ENCODE data around the gene KRT26. TPM values are rescaled to one million over a fixed set of nuclear protein-coding genes. Genes with fewer than 3 reads are reported as not detected.
"Not testable (repeated sequence)": the region's sequence is repeated elsewhere in the genome, so short reads cannot be mapped to it uniquely, and the experiment has no call there.

KRT26 gene
- total RNA-seq, 2 donors from 2014 or later, result not detected

- not testable (repeated sequence) for H3K27ac Mint-ChIP-seq, H3K4me1 Mint-ChIP-seq
These were observed 23.3 kb downstream of the KRT26 start for GRCh38 chr17:40748666-40749065.

DNA sequence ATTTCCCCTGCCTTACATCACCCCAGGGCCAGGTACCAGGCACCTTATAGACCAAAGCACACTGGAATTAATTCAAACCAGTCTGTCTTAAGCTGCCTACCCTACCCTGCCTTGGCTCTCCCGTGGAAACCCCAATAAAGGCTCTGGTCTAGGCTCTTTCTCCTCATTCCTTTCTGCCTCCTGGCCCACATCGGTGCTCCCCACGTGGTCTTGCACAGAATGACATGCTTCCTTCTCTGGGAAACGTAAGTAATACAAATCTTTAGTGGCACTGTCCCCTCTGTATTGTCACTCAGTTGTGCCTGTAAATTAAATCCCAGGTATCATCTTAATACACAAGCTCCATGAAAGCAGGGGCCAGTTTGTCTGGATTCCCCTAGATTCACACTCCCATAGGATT is 33.4 kb downstream of the KRT26 start:
- no peak overlapping the region for H3K4me3 Mint-ChIP-seq
- H3K4me1 Mint-ChIP-seq, result no peaks in the 10 kb centered on the region

More at GRCh38 chr17:40748666-40749065, 23.3 kb downstream of the KRT26 start:
- not testable (repeated sequence) for H3K9me3 ChIP-seq (ENCODE audit: control insufficient read depth, low read length, poor library complexity, severe bottlenecking); DNase-seq; H3K36me3 Mint-ChIP-seq (ENCODE audit: low read depth); ATAC-seq; H3K4me3 Mint-ChIP-seq
- peaks cover 53% of the 10 kb centered on the region for H3K27me3 Mint-ChIP-seq

GRCh38 chr17:40735016-40735415 is 37.0 kb downstream of the KRT26 start:
- Mint-ChIP-seq H3K36me3 (ENCODE audit: low read depth) (peaks cover 3% of the 10 kb centered on the region), H3K27ac (no peak overlapping the region), H3K4me3 (no peak overlapping the region), H3K27me3 (peaks cover 53% of the 10 kb centered on the region), H3K4me1 (no peaks in the 10 kb centered on the region)
- ATAC-seq, result no peak
- H3K9me3 ChIP-seq (ENCODE audit: control insufficient read depth, low read length, poor library complexity, severe bottlenecking), result no peaks in the 10 kb centered on the region
- DNase-seq, result no peak

More for the DNA sequence above, 33.4 kb downstream of the KRT26 start:
- H3K9me3 ChIP-seq (ENCODE audit: control insufficient read depth, low read length, poor library complexity, severe bottlenecking), result no peaks in the 10 kb centered on the region
- Mint-ChIP-seq H3K36me3 (ENCODE audit: low read depth) (peaks cover 3% of the 10 kb centered on the region), H3K27me3 (peaks cover 51% of the 10 kb centered on the region), H3K27ac (no peak overlapping the region)
- no peak for ATAC-seq
- DNase-seq, result no peak

DNA sequence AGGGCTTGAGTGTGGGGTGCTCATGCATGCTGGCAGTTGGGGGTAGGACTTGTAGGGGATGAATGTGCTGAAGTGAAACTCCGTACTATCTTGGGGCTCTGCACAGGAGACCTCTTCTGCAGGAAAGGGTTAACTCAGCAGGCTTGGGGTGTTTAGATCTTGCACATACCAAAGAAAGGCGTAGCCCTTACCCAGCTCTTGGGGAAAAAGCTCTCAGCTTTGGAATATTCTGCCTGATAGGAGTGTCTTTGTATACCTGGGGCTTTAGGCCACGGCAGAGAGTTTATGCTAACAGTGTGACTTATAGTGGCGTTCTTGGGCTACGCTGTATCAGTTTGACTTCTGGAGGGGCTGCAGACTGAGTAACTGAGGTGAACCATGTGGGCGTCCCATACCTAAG is 38.0 kb downstream of the KRT26 start:
- H3K36me3 Mint-ChIP-seq (ENCODE audit: low read depth), result peaks cover 2% of the 10 kb centered on the region
- H3K27me3 Mint-ChIP-seq, result peaks cover 49% of the 10 kb centered on the region

GRCh38 chr17:40730970-40731369 is 41.0 kb downstream of the KRT26 start:
- ATAC-seq, result no peak
- no peak overlapping the region for H3K4me3 Mint-ChIP-seq
- peaks cover 32% of the 10 kb centered on the region for H3K27me3 Mint-ChIP-seq
- H3K27ac Mint-ChIP-seq, result no peak overlapping the region
- no peaks in the 10 kb centered on the region for H3K4me1 Mint-ChIP-seq
- no peak for DNase-seq
- H3K36me3 Mint-ChIP-seq (ENCODE audit: low read depth), result peaks cover 2% of the 10 kb centered on the region
- no peaks in the 10 kb centered on the region for H3K9me3 ChIP-seq (ENCODE audit: control insufficient read depth, low read length, poor library complexity, severe bottlenecking)

More for the DNA sequence above, 38.0 kb downstream of the KRT26 start:
- Mint-ChIP-seq H3K4me1 (no peaks in the 10 kb centered on the region), H3K4me3 (no peak overlapping the region), H3K27ac (no peak overlapping the region)
- no peak for ATAC-seq
- H3K9me3 ChIP-seq (ENCODE audit: control insufficient read depth, low read length, poor library complexity, severe bottlenecking), result no peaks in the 10 kb centered on the region
- DNase-seq, result no peak

DNA sequence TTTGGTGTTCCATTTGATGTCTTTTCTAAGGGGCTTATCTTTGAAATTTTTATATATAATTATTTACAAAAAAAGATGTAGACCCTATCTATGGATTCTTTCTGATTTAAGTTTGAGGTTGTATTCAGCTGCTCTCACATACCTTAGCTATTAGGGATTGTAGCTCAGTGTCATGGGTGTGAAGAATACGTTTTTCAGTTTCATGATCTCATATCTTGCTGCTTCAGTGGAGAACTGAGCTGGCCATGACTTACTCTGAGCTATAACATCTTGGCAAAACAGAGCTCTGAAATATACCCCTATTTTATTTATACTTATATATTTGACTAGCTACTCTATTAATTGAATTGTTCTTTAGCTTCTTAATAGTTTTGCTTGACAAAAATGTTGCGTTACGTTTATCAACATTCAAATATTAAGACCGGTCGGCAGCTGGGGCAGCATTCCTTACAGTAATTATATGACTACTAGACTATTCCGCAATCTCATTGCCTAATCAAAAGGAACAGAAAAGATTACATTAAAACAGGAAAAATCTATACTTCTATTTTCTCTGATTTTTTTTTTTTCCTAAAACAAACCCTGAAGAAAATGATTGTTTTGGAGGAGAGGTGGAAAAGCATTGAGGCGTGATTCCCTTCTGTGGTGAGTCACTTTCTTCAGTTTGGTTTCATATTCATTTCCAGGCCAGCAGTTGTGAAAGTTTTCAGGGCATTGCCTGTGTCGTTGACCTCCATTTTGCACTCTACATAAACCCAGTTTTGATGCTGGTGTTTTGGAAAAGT is 44.4 kb downstream of the KRT26 start:
- no peak overlapping the region for H3K27ac Mint-ChIP-seq
- no peaks in the 10 kb centered on the region for H3K4me1 Mint-ChIP-seq
- H3K4me3 Mint-ChIP-seq, result no peak overlapping the region
- ATAC-seq (no peak), DNase-seq (no peak)
- H3K36me3 Mint-ChIP-seq (ENCODE audit: low read depth), result peaks cover 6% of the 10 kb centered on the region
- peaks cover 31% of the 10 kb centered on the region for H3K27me3 Mint-ChIP-seq
- no peaks in the 10 kb centered on the region for H3K9me3 ChIP-seq (ENCODE audit: control insufficient read depth, low read length, poor library complexity, severe bottlenecking)

- peaks cover 6% of the 10 kb centered on the region for H3K36me3 Mint-ChIP-seq (ENCODE audit: low read depth)
- ATAC-seq (peak; percentile 41), DNase-seq (no peak)
- H3K27ac Mint-ChIP-seq, result no peak overlapping the region
- no peak overlapping the region for H3K4me3 Mint-ChIP-seq
- H3K27me3 Mint-ChIP-seq, result peaks cover 35% of the 10 kb centered on the region
- no peaks in the 10 kb centered on the region for H3K9me3 ChIP-seq (ENCODE audit: control insufficient read depth, low read length, poor library complexity, severe bottlenecking)
- H3K4me1 Mint-ChIP-seq, result no peaks in the 10 kb centered on the region
These were observed 45.1 kb downstream of the KRT26 start for GRCh38 chr17:40726919-40727318.

GRCh38 chr17:40724656-40725055 is 47.3 kb downstream of the KRT26 start:
- peaks cover 4% of the 10 kb centered on the region for H3K36me3 Mint-ChIP-seq (ENCODE audit: low read depth)
- DNase-seq (no peak), ATAC-seq (no peak)
- no peaks in the 10 kb centered on the region for H3K4me1 Mint-ChIP-seq
- H3K4me3 Mint-ChIP-seq, result no peak overlapping the region
- no peaks in the 10 kb centered on the region for H3K9me3 ChIP-seq (ENCODE audit: control insufficient read depth, low read length, poor library complexity, severe bottlenecking)
- no peak overlapping the region for H3K27ac Mint-ChIP-seq
- H3K27me3 Mint-ChIP-seq, result peaks cover 30% of the 10 kb centered on the region

- ATAC-seq, result no peak
- peaks cover 35% of the 10 kb centered on the region for H3K27me3 Mint-ChIP-seq
- no peak for DNase-seq
- H3K36me3 Mint-ChIP-seq (ENCODE audit: low read depth), result peaks cover 4% of the 10 kb centered on the region
- H3K27ac Mint-ChIP-seq, result no peak overlapping the region
- no peaks in the 10 kb centered on the region for H3K9me3 ChIP-seq (ENCODE audit: control insufficient read depth, low read length, poor library complexity, severe bottlenecking)
- H3K4me3 Mint-ChIP-seq, result no peak overlapping the region
- no peaks in the 10 kb centered on the region for H3K4me1 Mint-ChIP-seq
These were observed 49.8 kb downstream of the KRT26 start for GRCh38 chr17:40722241-40722640.

GRCh38 chr17:40720899-40721298 is 51.1 kb downstream of the KRT26 start:
- Mint-ChIP-seq H3K4me1 (no peaks in the 10 kb centered on the region), H3K27ac (no peak overlapping the region), H3K36me3 (ENCODE audit: low read depth) (peaks cover 4% of the 10 kb centered on the region), H3K27me3 (peaks cover 47% of the 10 kb centered on the region), H3K4me3 (no peak overlapping the region)
- H3K9me3 ChIP-seq (ENCODE audit: control insufficient read depth, low read length, poor library complexity, severe bottlenecking), result no peaks in the 10 kb centered on the region
- ATAC-seq, result no peak
- DNase-seq, result no peak

DNA sequence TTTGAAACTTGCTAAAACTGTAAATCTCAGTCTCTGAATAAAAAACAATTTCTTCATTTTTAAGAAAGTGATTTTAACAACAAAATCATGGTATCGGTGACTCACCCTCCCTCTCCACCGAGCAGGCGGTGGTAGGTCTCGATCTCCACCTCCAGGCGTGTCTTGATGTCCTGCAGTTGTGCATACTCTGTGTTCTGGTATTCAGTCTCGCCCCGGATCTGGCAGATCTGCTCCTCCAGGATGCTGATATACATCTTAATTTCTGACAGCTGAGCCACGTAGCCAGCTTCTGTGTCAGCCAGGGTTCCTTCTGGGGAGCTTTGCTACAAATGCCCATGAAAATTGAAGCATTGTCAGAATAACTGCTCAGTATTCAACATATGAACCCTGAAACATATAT is 53.1 kb downstream of the KRT26 start:
- no peaks in the 10 kb centered on the region for H3K9me3 ChIP-seq (ENCODE audit: control insufficient read depth, low read length, poor library complexity, severe bottlenecking)
- Mint-ChIP-seq H3K4me3 (no peak overlapping the region), H3K36me3 (ENCODE audit: low read depth) (peaks cover 4% of the 10 kb centered on the region), H3K27me3 (peaks cover 55% of the 10 kb centered on the region), H3K27ac (no peak overlapping the region), H3K4me1 (no peaks in the 10 kb centered on the region)
- no peak for DNase-seq
- ATAC-seq, result no peak

- H3K4me1 Mint-ChIP-seq, result no peaks in the 10 kb centered on the region
- no peak for ATAC-seq
- H3K27me3 Mint-ChIP-seq, result peaks cover 47% of the 10 kb centered on the region
- H3K36me3 Mint-ChIP-seq (ENCODE audit: low read depth), result no peaks in the 10 kb centered on the region
- no peak overlapping the region for H3K27ac Mint-ChIP-seq
- no peaks in the 10 kb centered on the region for H3K9me3 ChIP-seq (ENCODE audit: control insufficient read depth, low read length, poor library complexity, severe bottlenecking)
- no peak overlapping the region for H3K4me3 Mint-ChIP-seq
- no peak for DNase-seq
These were observed 54.2 kb downstream of the KRT26 start for GRCh38 chr17:40717776-40718175.
